ENCODE results near the gene PPP1R37.

The PPP1R37 gene, protein sequence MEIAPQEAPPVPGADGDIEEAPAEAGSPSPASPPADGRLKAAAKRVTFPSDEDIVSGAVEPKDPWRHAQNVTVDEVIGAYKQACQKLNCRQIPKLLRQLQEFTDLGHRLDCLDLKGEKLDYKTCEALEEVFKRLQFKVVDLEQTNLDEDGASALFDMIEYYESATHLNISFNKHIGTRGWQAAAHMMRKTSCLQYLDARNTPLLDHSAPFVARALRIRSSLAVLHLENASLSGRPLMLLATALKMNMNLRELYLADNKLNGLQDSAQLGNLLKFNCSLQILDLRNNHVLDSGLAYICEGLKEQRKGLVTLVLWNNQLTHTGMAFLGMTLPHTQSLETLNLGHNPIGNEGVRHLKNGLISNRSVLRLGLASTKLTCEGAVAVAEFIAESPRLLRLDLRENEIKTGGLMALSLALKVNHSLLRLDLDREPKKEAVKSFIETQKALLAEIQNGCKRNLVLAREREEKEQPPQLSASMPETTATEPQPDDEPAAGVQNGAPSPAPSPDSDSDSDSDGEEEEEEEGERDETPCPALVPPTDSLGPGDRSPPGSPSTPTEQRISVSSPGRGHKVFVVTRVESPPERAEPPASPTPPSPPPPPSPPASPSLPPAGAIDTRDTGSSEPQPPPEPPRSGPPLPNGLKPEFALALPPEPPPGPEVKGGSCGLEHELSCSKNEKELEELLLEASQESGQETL

DNA sequence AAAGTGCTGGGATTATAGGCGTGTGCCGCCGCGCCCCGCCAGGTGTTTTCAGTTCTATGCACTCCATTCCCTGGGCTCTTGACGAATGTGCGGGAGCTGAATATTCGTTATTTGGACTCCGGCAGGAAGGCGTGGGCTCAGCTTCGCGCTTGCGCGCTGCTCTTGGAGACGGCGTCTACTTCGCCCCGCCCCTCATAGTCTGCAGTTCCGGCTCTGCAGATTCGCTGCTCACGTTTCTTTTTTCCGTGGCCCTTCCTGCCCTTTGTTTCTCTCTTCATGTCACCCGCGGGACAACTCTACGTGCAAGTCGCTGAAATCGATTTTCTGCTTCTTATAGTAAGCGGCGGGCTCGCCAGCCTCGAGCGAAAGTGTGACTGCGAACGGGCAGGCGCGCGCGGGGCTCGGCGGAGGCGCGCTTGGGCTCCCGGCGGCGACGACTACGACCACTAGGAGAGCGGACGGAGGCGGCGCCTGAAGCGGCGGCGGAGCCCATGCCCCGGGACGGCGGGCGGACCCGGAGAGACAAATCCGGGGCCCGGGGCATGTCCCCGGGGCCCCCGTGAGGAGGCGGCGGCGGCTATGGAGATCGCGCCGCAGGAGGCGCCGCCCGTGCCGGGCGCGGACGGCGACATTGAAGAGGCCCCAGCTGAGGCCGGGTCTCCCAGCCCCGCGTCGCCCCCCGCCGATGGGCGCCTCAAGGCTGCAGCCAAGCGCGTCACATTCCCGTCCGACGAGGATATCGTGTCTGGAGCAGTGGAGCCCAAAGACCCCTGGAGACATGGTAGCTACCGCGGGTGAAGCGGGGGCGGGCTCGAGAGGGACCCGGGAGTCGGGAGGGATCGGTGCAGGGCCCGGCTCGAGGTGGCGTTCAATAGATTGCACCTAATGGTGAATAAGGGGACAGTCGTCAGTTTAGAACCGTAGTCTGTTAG is at the start of gene PPP1R37:
TSS of gene PPP1R37 (plus strand) at position 433 of the 932 bp plus-strand sequence. CDS start at position 580, 147 bp downstream.
- DNase-seq: peak; percentile 23 to 93 (median 85)

DNA sequence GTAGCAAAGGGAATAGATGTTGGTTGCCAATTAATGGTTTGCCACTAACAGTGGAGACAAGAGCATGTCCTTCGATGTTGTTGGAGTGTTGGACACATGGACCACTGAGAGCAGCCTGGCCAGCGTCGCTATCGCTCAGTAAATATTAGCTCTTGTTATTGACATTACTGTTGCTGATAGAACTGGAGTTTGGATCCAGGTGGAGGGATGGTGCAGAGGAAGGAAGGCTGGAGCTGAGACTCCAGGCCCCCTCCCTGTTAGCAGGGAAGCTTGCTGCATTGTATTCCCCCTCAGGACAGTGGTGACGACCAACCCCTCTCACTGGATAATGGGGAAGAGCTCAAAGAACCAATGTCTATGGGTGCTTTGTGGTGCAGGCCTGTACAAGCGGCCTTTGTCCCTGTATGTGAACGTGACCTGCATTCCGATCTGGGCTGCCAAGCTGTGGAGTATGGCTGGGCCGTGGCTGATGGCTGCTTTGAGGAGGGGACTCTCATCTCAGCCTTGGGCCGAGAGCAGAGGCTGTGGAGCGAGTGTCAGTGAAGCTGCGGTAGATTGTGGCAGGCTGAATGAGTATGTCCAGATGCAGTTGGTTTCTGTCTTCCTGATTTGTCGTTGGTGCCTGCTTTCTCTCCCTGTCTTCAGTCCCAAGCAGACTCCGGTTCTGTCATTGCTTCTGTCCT is 47.2 kb upstream of the PPP1R37 start:
- DNase-seq: peak; percentile 12 to 96 (median 79)

DNA sequence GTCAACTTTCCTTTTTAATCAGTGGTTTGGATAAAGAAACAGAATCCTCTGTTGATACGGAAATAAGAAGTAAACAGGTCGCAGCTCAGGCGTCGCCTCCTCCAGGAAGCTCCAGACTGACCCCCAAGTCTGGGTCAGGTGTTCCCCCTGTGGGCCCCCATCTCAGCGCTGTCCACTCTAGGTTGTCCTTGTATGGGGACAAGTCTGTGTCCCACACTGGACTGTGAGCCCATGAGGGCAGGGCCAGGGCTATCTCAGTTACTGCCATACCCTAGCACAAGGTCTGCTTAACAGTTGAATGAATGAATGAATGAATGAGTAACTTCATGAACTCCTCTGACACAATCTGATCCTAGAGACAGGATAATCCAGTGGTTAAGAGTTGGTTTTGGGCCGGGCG is 46.6 kb upstream of the PPP1R37 start:
- peak in 3 of 56 donors; percentile 21 to 48 (median 28) for DNase-seq

DNA sequence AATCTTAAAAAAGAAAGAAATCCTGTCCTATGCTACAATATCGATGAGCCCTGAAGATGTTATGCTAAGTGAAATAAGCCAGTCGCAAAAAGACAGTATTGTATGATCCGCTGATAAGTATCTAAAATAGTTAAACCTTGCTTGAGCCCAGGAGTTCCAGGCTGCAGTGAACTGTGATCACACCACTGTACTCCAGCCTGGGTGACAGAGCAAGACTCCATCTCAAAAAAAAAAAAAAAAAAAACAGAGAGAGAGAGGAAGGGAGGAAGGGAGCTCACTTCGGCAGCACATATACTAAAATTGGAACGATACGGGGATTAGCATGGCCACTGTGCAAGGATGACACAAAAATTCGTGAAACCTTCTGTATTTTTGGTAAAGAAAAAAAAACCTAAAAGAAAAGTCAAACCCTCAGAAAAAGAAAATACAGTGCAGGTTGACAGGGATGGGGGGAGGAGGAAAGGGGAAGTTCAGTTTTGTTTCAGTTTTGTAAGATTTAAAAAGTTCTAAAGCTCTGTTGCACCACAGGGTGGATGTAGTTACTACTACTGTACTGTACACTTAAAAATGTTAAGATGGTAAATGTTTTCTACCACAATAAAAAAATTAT is 45.7 kb upstream of the PPP1R37 start:
- DNase-seq: no peak

DNA sequence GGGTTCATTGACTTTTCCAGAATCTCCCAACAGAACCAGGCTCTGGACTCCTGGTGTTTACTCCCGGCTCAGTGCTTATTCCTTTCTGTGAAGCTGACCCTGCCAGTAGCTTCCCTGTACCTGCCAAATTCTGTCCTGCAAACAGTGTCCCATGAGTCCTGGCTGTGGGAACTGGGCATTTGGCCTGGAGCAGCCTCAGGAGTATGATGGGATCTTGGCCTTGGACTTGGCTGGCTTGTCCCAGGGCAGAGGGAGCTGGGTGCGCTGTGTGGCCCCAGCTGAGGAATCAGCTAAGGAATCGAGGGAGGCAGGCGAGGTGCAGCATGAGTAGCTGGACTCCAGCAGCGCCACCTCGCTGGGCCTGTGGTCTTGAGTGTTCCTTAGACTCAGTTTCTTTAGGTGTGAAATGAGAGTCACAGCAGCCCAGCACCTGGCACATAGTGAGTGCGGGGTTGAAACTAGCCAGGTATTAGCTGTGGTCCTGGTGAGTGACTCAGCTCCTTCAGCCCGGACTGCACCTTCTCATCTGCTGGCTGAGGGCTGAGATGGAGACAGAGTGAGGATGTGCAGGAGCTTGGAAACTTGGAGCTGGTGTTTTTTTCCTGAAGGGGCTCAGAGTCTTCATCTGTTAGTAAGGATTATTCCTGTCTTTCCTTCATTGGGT is 43.8 kb upstream of the PPP1R37 start:
- peak in 33 of 56 donors; percentile 3 to 71 (median 32) for DNase-seq

DNA sequence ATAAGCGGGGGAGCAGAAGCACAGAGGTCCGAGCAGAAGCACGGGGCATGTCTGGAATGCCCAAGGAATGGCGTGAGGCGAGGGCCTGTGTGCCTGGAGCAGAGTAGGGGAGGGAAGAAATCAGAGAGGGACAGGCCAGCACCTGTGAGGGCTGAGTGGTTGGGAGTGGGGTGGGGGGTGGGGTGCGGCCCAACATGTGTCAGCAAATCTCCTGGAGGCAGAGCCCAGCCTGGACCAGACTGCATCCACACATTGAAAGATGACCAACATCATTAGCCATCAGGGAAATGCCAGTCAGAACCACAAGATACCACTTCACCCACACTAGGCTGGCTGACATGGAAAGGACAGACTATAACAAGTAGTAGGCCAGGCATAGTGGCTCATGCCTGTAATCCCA is 42.9 kb upstream of the PPP1R37 start:
- DNase-seq: no peak

DNA sequence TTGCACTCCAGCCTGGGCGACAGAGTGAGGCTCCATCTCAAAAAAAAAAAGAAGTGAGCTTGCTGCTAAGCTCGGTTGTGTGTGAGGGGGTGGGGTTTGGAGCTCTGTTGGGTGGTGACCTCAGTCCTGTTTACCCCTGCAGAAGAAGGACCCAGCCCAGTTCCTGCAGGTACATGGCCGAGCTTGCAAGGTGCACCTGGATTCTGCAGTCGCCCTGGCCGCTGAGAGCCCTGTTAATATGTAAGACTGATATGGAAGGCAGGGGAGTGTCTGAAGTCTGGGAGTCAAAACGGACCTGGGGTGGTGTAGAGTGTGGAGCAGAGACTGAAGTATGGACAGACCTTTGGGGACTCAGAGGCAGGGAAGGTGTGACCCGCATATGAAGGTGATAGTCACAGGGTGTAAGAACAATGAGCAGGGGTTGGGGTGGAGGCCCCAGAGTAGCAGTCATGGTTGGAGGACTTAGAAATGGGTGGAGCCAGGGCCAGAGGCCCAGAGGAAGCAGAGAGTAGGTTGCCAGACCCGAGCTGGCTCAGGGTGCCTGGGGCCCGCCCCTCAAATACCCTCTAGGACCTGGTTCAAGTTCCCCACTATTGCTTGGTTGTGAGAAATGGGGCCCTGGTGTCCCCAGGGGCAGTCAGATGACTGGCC is 40.9 kb upstream of the PPP1R37 start:
- DNase-seq: no peak

DNA sequence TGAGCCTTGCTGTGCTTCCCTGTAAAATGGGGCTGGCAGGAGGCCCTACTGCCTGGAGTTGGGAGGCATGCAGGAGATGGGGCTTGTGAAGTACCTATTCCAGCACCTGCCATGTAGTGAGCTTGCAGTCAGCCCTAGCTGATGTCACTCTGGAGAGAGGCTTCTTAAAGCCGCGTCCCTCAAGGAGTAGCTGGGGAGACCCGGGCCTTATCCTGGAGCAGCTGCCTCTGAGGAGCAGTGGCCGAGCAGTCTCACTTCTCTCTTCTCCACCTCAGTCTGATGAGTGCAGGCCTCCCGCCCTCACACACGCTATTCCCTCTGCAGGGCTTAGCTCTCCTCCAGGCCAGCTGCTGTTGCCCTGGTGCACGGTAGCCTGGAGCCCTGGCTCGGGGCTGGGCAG is 36.1 kb upstream of the PPP1R37 start:
- no peak for DNase-seq

DNA sequence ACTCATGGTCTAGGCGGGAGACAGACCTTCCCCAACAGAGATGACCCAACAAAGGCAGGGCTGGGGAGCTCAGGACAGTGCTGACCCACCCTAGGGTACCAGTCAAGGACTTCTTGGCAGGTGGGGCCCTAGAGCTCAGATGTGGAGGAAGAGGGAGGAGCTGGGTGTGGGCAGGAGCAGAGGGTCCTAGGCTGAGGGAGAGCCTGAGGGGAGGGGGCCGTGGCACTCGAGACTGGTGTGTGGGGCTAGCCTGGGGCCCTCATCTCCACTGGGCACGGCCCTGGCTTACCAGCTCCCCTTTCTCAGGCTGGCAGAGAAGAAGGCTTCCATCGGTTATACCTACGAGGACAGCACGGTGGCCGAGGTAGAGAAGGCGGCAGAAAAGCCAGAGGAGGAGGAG is 35.5 kb upstream of the PPP1R37 start:
- no peak for DNase-seq

DNA sequence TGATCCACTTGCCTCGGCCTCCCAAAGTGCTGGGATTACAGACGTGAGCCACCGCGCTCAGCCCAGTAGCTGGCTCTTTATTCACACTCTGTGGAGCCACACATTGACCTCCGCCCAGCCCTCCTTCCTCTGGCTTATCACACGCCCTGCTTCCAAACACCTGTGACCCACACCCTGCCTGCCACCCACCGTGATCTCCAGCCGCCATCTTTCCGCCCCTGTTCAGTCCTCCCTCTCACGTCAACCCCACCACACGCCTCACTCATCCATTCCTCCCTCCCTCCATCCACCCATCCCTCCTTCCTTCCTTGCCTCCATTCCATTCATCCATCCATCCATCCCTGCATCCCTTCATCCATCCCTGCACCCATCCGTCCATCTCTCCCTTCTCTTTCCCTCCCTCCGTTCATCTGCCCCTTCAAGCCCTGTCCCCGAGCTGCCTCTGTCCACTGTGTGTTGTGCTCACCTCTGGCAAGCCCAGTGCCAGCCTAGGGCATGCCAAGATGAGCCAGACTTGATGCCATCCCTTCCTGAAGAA is 34.3 kb upstream of the PPP1R37 start:
- no peak for DNase-seq

DNA sequence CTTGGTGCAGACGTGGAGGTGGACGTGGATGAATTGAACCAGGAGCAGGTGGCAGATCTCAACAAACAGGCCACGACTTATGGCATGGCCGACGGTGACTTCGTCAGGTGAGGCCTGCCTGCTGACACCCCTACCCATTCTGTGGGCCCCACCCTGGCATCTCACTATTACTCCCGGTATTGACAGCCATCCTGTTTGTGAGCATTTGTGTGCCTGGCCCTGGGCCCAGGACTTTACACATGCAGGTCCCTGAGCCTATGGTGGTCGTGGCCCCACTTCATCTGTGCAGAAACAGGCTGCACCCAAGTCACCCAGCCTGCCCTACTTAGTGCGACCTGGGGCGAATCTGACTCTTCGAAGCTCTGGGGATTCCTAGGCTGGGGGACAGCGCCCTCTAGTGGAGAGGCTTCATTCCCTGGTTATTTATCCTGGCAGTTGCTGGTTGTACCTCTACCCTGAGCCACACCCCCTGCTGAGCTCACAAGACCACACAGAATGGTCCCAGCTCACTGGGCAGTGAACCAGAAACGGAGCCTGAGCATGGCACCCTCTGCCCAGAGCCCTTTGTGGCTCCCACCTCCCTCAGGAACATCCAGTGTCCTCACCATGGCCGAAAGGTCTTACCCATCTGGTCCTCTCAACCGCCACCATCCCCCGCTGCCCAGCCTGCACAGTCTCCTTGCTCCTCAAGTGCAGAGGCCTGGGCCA is 33.6 kb upstream of the PPP1R37 start:
- DNase-seq: peak in 53 of 56 donors; percentile 12 to 92 (median 58)

DNA sequence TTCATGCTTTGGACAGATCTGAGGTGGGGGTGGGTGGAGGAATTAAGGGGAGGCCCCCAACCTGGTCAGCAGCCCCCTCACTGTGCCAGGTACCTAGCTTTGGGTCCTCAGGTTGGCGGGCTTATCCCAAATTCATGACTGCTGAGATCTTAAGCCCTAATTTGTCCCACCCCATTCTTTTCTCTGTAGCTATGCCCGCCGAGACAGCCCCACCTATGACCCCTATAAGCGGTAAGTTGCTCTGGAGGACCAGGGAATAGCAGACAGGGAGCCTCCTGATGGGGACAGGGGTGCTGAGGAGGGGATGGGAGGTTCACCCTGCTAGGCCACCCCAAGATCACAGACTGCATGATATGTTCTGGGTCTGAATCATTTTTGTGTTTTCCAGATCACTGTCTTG is 31.0 kb upstream of the PPP1R37 start:
- DNase-seq: no peak

DNA sequence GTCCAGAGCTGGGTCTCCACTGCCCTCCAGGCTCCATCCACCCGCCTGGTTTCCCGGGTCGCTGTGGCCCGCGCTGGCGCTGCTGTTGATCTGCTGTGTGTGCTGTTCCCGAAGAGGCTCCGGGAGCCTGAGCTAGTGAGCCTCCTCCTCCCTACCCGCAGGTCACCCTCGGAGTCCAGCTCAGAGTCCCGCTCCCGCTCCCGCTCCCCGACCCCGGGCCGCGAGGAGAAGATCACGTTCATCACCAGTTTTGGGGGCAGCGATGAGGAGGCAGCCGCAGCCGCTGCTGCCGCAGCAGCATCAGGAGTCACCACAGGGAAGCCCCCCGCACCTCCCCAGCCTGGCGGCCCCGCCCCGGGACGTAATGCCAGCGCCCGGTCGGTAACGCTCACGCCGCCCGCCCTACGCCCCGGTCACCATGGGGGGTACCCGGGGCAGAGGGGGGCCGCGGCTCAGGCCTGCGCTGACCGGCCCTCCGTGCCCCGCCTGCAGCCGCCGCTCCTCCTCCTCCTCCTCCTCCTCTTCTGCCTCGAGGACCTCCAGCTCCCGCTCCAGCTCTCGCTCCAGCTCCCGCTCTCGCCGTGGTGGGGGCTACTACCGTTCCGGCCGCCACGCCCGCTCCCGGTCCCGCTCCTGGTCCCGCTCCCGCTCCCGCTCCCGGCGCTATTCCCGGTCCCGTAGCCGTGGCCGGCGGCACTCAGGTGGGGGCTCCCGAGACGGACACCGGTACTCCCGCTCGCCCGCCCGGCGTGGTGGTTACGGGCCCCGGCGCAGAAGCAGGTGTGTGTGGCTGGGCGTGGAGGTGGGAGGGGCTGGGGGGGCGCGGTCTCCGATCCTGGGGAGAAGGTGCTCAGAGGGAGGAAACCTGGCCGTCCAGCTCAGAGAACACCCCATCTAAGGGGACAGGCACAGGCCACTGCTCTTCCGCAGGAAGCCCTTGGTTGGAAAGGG is 28.9 kb upstream of the PPP1R37 start:
- DNase-seq: no peak

DNA sequence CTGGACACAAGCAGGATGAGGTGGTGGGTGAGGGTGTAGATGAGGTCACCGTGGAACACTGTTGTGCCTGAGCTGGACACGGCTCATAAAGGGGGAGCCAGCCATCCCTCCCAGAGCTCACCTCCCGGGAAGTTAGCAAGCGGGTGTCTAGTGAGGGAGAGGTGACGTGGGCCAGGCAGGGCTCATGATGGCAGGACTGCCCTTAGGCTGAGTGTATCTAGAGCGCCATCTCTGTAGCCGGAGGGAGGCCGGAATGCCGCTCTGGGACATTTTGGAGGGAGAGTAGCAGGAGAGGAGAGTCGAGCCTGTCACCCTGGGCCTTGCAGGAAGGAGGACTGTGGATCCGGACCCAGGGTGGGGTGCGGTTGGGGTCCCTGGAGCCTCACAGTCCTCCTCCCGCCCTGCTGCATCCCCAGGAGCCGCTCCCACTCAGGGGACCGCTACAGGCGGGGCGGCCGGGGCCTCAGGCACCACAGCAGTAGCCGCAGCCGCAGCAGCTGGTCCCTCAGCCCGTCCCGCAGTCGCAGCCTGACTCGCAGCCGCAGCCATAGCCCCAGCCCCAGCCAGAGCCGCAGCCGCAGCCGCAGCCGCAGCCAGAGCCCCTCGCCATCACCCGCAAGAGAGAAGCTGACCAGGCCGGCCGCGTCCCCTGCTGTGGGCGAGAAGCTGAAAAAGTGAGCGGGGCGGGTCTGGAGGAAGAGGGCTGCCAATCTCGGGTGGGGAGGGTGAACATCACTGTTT is 25.9 kb upstream of the PPP1R37 start:
- DNase-seq: no peak

DNA sequence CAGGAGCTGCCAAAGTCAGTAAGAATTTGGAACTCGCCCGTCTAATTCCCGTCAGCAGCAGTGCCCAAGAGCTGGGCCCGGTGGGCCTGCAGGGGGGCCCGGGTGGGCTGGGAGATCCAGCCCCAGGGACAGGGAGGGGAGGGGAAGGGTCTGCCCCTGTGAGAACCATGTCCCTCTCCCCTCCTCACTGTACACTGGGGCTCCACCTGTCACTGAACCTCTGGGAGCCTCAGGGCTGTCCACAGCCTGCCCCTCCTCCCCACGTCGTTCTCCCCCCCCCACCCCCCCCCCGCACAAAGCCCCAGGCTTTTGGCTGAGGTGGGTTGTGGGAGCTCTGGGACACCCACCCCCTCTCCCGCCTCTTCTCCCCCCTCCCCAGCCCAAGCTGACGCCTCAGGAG is 24.9 kb upstream of the PPP1R37 start:
- no peak for DNase-seq

DNA sequence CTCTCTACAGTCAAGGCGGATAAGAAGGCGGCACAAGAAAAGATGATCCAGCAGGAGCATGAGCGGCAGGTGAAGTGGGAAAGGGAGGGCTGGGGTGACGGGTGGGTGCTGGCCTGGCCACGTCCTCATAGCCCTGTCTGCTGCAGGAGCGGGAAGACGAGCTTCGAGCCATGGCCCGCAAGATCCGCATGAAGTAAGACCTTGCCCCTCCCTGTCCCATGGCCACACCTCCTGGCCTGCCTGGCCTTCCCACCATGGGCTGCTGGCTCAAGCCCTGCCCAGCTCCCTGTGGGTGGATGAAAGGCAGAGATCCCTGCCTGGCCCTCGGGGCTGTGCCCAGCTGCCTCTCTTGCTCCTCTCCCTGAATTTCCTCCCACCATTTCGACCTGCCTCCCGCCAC is 23.9 kb upstream of the PPP1R37 start:
- no peak for DNase-seq

DNA sequence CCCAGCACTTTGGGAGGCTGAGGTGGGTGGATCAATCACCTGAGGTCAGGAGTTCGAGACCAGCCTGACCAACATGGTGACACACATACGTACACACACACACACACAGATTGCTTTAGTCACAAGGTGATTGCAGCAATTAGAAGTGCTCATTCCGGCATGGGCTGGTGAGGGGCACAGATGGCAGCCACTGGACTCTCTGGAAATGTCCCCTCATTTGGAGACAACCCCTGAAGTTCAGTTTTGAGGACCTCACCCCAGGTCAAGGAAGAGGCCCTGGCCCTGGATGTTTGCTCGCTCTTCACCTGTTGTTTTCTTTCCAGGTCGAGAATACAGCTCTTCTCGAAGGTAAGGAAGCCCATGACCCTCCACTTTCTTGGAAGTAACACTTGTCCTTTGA is 22.8 kb upstream of the PPP1R37 start:
- DNase-seq: no peak
